GM12878 (cell line): ENCODE data around the gene RNF126. TPM values are rescaled to one million over a fixed set of nuclear protein-coding genes. Genes with fewer than 3 reads are reported as not detected.

ENCODE experiments used
- BMI1 ChIP-seq: fragments of 450-650 bp; IDR thresholded peaks from 2 replicates; pipeline ENCODE4 v1.6.1; 2016; ENCODE audit warnings: mild to moderate bottlenecking, moderate library complexity, borderline replicate concordance
- EED ChIP-seq: sonication (generic); IDR thresholded peaks from 2 replicates; pipeline ENCODE4 v1.6.1; 2016; ENCODE audit warnings: antibody characterized with exemption, low read depth
- HDAC6 ChIP-seq: fragments of 200-600 bp; sonication (generic); IDR thresholded peaks from one replicate; pipeline ENCODE4 v1.8.0; 2017; ENCODE audit warnings: antibody characterized with exemption; ENCODE audit not compliant: unreplicated experiment
- JUNB ChIP-seq: IDR thresholded peaks from 2 replicates; pipeline ENCODE4 v1.6.1; 2016; ENCODE audit warnings: antibody characterized with exemption, mild to moderate bottlenecking
- MYB ChIP-seq: fragments of 150-350 bp; IDR thresholded peaks from 2 replicates; pipeline ENCODE4 v1.6.1; 2014; ENCODE audit warnings: mild to moderate bottlenecking, low read depth, low read length, borderline replicate concordance
- MYC ChIP-seq: IDR thresholded peaks from 2 replicates; pipeline ENCODE4 v1.6.1; 2011; ENCODE audit warnings: mild to moderate bottlenecking, low read length, moderate library complexity, inconsistent platforms; ENCODE audit not compliant: insufficient read depth, insufficient replicate concordance, insufficient read length, severe bottlenecking
- RBBP5 ChIP-seq: fragments of 200-600 bp; sonication (generic); conservative IDR thresholded peaks from 2 replicates; pipeline ENCODE4 v1.6.1; 2016
- SRF ChIP-seq, 2 experiments: IDR thresholded peaks; 2 replicates each; pipeline ENCODE4 v1.6.1; 2011; ENCODE audit warnings: low read depth in 2 of 2, low read length in 2 of 2, mild to moderate bottlenecking in 1 of 2, moderate library complexity in 1 of 2
- polyA plus RNA-seq, 11 experiments: library from polyadenylated mRNA; depleted of rRNA in 4 of 11; unstranded in 6 of 11; stranded (reverse) in 5 of 11; fragments of >200 nt; fragmentation: Nextera tagmentation in 4 of 11; fragmentation: Illumina TruSeq in 1 of 11; extraction: Ambion mirVana in 4 of 11; extraction: Trizol in 1 of 11; gene quantifications; 1 replicate in 1 of 11; 2 replicates in 10 of 11; pipeline versions ENCODE4 v1.2.1 to v1.2.3, GENCODE V29; 2011 to 2016; ENCODE audit warnings: inconsistent platforms in 2 of 11, missing spikeins in 2 of 11, low read depth in 1 of 11
- total RNA-seq, 4 experiments: library from RNA; depleted of rRNA in 3 of 4; stranded (reverse); fragments of >200 nt in 3 of 4; fragmentation: Illumina TruSeq in 1 of 4; extraction: Trizol in 1 of 4; gene quantifications; 2 replicates each; pipeline versions ENCODE4 v1.2.1 to v1.2.3, GENCODE V29; 2013 to 2021
- TF ChIP-seq, protein P1 (sequence below): fragments of 450-650 bp; IDR thresholded peaks from 2 replicates; pipeline ENCODE4 v1.6.1; 2014; ENCODE audit warnings: mild to moderate bottlenecking
- TF ChIP-seq, protein P2 (sequence below): fragments of 450-650 bp; formaldehyde crosslinking; IDR thresholded peaks from 2 replicates; pipeline ENCODE4 v1.4.0; 2020; ENCODE audit warnings: mild to moderate bottlenecking, moderate library complexity

RNF126 gene
- total and polyA plus RNA-seq, 10 of the 15 experiments (the other 5 are each of a cell fraction or from before 2014, with no cell fraction given): 0.45 to 100 (median 50.6) TPM

DNA sequence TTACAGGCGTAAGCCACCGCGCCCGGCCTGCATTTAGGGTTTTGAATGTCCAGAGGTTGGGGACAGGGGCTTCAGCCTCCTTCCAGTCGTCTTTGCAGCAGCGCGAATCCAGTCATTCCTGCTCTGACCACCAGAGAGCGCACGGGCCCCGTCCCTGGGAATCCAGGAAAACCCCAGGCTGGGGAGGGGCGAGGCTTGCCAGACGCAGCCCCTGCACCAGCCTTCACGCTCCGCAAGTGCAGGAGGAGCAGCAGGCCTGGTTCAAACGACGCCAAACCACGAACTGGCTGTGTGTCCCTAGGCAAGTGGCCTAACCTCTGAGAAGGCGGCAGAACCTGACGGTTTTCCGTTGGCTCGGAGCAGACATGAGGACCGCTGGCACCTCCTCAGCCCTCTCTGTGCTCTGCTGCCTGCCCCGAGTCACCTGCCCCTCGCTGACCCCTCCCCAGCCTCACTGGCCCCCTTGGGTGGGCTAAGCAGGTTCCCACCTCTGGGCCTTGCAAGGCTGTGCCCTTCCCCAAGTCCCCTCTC is 2.0 kb upstream of the RNF126 start (continued):
- TF ChIP-seq HDAC6 (no peak), BMI1 (no peak), MYB (no peak), JUNB (no peak), RBBP5 (no peak), SRF (IDR thresholded peaks at IDR 0.05; ENCODE audit: low read depth in 2 of 2, low read length in 2 of 2) (no peak), MYC (no peak), EED (peak; percentile 35; the same call in 1 of the 2 replicates)
- TF ChIP-seq, protein P1, sequence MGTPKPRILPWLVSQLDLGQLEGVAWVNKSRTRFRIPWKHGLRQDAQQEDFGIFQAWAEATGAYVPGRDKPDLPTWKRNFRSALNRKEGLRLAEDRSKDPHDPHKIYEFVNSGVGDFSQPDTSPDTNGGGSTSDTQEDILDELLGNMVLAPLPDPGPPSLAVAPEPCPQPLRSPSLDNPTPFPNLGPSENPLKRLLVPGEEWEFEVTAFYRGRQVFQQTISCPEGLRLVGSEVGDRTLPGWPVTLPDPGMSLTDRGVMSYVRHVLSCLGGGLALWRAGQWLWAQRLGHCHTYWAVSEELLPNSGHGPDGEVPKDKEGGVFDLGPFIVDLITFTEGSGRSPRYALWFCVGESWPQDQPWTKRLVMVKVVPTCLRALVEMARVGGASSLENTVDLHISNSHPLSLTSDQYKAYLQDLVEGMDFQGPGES: no peak
- TF ChIP-seq, protein P2, sequence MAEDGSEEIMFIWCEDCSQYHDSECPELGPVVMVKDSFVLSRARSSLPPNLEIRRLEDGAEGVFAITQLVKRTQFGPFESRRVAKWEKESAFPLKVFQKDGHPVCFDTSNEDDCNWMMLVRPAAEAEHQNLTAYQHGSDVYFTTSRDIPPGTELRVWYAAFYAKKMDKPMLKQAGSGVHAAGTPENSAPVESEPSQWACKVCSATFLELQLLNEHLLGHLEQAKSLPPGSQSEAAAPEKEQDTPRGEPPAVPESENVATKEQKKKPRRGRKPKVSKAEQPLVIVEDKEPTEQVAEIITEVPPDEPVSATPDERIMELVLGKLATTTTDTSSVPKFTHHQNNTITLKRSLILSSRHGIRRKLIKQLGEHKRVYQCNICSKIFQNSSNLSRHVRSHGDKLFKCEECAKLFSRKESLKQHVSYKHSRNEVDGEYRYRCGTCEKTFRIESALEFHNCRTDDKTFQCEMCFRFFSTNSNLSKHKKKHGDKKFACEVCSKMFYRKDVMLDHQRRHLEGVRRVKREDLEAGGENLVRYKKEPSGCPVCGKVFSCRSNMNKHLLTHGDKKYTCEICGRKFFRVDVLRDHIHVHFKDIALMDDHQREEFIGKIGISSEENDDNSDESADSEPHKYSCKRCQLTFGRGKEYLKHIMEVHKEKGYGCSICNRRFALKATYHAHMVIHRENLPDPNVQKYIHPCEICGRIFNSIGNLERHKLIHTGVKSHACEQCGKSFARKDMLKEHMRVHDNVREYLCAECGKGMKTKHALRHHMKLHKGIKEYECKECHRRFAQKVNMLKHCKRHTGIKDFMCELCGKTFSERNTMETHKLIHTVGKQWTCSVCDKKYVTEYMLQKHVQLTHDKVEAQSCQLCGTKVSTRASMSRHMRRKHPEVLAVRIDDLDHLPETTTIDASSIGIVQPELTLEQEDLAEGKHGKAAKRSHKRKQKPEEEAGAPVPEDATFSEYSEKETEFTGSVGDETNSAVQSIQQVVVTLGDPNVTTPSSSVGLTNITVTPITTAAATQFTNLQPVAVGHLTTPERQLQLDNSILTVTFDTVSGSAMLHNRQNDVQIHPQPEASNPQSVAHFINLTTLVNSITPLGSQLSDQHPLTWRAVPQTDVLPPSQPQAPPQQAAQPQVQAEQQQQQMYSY (CRISPR knock-in tag): no peak
